GM19452 (cell line): ENCODE data around the gene GPX2.

Experiments used
- ATAC-seq: cut with Tn5 transposase; IDR thresholded peaks from one replicate; pipeline ENCODE4 v1.9.1; 2021; ENCODE audit not compliant: unreplicated experiment

GPX2 gene

DNA sequence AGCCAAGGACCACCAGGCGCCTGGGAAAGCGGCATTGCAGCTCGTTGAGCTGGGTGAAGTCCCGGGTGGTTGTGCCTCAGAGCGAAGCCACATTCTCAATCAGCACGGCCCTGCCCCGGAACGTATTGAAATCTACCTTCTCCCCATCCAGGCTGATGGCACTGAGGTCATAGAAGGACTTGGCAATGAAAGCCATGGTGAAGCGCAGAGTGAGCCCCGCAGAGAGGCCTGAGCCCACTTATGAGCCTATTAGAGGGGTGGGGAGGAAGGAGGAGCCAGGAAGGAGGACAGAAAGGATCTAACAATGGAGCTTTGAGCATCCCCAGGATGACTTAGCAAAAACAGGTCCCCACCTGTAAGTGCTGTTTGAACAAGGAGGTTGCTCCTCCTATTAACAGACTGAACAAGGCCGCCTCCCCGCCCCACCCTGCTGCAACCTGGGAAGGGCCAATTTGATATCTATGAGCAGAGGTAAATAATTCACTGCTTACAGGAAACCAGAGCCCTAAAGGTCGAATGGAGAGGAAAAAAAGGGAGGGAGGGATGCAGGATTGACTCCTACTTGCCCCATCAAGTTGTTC, at the start of gene GPX2:
GPX2 (minus strand) TSS at position 215 of the 581 bp plus-strand sequence; CDS start at position 196, 19 bp downstream.
- ATAC-seq, result no peak

DNA sequence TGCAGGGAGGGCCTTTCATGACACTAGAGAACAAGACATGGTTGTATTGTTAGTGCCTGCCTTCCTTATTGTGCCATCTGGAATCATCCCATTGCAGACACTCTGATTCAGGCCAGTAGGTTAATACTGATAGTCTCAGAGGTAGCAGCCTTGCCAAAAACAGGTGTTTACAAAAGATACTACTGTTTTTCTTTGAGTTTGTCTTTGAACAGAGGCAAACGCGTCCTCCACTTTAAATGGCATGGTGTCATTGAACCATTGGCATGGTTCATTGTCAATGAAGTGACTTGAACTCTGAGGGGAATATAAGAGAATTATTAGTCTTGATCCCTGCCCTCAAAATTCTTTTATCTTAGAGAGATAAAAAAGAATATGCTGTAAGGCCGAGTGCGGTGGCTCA, 48.4 kb upstream of the GPX2 start:
- no peak for ATAC-seq

DNA sequence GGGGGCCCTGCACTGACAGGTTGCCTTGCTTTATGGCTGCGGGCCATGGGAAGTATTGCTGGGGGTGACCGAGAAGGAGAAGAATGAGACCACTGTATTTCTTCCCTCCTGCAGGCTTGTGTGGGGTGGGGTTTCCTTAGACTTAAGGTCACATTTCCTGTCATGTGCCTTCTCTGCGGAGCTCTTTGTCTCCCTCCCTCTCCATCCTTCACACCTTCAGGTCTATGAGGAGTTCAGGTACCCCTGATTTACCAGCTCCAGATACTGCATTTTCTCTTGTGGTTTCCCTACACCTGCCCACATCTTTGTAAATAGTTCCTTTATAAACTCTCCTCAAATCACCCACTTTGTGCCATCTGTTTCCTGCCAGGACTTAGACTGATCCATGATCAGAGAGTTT, 47.8 kb upstream of the GPX2 start:
- no peak for ATAC-seq

DNA sequence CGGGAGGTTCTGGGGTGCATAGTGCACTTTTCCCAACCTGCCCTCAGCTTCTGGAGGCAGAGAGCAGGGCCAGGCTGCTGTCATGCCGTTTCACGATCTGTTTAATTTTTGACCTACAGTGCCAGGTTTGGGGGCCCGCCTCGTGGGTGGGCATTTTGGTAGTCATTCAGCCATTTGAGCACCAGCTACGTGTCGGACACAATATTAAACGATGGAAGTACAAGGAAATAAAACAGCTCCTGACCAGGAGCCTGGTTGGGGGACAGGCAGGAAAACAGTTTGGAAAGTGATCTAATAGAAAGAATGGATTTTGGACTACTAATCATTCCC, 44.9 kb upstream of the GPX2 start:
- ATAC-seq, result no peak

DNA sequence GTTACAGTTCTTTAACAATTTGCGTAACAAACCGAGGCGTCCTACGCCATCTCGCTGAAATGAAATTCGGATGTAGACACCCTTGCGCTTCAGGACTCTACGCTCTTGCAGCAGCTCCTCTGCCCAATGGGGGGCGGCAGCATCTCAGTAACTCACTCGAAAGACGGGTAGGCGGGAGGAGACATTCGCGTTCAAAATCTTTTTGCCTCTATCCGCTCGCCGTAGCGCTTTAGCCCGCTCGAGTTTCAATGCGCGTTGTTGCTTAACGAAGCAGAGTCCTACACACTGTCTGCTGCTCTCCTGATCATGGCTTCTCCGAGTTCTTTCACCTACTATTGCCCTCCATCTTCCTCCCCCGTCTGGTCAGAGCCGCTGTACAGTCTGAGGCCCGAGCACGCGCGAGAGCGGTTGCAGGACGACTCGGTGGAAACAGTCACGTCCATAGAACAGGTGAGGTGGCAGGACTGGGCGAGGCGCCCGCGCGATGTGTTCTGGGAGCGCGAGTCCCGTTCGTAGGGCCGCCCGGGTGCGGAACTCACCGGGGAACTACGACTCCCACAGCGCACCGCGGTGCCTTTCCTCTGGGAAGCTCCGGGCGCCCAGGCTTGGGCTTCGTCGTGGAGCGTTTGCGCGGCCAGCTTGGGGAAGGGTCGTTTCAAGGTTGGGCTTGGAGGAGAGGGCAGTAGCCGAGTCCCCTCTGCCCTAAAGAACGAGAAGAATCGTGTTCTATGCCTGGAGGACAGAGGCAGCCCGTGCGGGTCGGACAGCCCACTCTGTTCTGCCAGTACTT, 44.3 kb upstream of the GPX2 start, which contains the start of gene FNTB:
FNTB (plus strand) TSS at position 248 of the 790 bp plus-strand sequence; CDS start at position 307, 59 bp downstream.
- peak; percentile 96 for ATAC-seq

DNA sequence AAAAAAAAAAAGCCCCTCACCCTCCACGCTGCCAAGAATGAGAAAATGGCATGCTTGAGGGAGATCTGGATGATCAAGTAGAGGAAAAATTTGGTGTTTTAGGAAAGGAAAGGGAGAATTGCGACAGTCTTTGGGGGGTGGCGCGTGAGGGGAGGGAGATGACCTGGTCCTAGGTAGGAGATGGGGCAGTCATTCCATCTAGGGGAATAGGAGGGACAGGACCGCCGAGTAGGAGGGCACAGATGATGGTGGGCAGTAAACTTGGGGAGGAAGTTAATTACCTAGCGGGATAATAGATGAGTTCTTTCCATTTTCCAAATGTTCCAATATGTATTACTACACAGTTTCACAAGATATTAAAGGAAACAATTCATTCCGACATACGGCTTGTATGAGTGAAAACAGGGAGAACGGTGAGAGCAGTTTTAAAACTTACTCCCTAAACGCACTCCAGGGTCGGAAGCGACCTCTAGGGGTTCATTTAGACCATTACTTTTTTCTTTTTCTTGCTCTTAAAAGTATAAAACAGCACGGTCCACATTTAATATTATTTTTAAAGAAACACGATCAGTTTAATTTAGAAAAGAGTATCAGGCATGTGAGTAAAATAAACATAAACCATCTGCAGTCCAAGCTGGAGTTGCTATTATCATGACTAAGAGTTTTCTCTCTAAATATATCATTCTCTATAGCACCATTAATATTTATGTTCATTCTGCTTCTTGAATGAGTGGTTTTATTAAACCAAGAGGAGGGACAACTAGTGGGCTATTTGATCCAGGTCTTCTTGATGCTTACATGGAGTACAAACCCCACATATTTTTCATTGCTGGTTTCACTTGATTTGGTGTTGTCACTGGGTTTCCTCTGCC, 41.1 kb upstream of the GPX2 start:
- no peak for ATAC-seq

DNA sequence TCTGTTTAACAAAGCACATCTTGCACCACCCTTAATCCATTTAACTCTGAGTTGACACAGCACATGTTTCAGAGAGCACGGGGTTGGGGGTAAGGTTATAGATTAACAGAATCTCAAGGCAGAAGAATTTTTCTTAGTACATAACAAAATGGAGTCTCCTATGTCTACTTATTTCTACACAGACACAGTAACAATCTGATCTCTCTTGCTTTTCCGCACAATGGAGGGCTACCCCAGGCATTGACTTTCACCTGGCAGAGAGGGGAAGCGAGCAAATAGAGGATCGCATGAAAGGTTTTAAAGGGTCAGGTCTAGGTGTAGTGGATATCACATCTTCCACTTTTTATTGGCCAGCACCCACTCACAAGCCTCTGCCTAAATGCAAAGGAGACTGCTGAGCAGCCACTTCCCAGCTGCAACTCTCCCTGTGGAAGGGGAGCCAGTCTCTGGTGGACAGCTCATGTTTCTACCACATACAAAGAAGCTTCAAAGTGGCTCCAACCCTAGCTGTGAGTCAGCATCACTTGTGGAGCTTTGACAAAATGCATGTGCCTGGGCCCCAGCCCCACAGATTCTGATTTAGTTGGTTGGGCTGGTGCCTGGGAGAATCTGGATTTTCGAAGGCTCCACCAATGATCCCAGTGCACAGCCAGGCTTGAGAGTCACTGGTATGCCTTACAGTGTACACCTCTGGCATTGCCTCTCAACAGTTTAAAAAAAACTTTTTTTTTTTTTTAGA, 37.0 kb upstream of the GPX2 start:
- ATAC-seq, result no peak

DNA sequence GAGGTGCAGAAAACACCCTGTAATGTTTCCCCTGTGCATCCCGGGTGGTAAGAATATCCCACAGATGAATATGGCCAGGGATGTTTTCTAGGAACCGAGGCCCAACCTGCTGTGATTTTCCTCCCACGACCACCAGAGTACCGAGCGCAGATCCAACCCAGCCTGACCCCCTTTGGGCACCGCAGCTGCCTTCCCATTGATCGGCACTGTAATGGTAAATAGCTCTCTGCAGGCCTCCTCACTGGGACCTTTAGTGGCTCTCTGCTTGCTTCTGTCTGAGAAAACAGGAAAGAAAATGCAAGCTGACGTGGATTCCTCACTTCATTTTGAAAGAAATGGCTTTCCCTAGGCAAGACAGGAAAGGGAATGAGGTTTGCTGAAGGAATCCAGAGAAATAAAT, 32.0 kb upstream of the GPX2 start:
- no peak for ATAC-seq

DNA sequence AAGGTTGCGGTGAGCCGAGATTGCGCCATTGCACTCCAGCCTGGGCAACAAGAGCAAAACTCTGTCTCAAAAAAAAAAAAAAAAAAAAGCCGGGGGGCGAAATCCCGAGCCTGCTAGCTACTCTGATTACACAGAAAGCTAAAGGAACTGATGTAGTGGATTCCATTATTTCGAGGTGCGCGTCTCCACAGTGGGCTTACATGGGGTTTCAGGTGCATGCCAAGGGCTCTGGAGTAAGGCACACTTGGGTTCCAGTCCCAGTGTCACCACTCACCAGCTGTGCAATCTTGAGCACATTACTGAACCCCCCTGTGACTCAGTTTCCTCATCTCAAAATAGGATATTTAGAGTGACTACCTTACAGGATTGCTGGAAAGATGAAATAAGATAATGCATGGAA, 31.3 kb upstream of the GPX2 start:
- no peak for ATAC-seq

DNA sequence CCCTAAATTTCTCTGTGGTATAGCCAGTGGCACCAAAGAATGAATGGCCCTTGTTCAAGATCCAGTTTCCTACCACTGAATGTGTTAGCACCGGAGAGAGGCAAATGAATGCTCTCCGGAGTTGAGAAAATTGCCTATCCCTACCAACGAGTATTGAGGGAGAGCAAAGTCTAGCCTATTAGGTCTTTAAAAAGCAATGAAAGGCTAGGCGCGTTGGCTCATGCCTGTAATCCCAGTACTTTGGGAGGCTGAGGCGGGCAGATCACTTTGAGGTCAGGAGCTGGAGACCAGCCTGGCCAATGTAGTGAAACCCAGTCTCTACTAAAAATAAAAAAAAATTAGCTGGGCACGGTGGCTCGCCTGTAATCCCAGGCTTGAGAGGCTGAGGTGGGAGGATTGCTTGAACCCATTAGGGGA, 30.5 kb upstream of the GPX2 start:
- no peak for ATAC-seq

DNA sequence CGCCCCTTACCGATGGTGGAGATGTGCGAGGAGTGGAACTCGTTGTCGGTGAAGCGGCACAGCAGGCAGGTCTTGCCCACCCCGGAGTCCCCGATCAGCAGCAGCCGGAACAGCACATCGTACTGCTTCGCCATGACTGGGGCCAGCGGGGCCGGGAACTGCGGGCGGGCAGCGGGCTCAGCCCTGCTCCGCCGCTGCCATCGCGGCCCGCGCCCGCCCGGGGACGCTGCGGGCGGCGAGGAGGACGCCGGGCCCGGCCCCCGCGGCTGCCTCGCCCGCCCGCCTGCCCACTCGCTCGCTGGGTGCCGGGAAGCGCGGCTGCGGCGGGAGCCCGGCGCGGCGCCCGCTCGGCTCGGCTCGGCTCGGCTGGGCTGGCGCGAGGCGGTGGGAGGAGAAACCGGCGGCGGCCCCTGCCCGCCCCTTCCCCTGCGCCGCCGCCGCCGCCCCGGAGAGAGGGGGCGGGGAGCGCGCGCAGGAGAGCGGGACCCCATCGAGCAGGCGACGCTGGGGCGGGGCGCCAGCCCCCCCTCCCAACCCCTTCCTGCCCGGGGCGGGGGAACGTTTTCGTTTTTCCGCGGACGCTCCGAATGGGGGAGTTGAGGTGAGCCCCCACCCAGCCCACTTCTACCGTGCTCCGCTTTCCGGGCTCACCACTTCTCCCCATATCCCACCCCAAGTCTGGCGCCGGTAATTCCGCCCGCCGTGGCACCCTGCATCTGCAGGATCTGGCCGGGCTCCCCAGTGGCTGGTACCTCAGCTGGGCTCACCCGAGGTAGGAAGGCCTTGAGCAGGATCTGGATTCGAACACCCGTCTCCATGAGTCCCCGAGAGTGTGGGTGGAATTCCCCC, 29.6 kb upstream of the GPX2 start, which contains the start of gene RAB15:
RAB15 (minus strand) TSS at position 394 of the 849 bp plus-strand sequence; CDS start at position 134, 260 bp downstream.
- no peak for ATAC-seq

DNA sequence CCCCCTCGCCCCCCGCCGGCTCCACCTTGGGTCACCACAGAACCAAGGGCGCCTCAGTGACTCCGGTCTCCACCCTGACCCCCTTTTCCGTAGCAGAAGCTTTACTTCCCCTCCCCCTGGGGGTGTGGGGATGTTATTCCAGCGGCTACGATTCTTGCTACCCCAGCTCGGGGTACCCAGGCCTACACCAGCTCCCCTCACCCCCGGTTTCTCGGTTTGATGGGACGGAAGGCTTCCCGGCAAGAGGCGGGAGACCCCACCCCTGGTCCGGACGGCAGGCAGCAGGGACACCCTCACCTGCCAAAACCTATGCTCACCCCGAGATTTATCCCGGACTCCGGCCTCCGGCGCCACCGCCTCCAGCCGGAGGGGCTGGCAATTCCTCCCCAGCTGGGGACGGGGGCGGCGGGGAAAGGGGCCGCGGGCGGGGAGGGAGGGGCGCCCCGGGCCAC, 29.0 kb upstream of the GPX2 start:
- no peak for ATAC-seq

DNA sequence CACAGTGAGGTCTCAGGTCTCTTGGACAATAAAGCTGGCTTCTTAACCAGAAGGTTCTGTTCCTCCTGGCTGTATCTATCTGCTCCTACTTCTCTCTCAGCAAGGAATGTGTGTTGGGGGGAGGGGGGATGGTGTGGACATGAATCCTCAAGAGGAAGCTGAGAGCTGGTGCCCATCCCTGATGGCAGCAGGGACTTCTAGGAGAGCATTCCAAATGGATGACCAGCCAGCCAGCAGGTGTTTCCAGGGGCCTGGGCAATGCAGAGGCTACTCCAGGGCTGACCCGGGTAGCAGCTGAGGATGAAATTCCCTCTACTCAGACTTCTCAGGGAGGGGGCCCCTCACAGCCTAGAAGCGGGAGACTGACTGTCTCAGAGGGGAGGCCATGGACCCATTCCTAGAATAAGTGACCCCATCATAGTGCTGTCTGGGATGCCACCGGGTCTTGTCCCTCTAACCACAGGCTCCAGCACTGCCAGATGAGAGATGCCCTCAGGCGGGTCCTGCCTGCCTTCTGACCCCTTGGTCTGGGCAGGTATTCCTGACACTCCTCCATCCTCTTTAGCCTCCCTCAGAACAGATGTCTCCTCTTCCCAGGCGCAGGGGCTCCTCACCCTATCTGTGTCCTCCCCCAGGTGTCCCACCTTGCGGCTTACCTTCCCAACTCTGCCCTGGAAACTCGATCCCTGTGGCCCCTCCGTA, 28.4 kb upstream of the GPX2 start:
- no peak for ATAC-seq

DNA sequence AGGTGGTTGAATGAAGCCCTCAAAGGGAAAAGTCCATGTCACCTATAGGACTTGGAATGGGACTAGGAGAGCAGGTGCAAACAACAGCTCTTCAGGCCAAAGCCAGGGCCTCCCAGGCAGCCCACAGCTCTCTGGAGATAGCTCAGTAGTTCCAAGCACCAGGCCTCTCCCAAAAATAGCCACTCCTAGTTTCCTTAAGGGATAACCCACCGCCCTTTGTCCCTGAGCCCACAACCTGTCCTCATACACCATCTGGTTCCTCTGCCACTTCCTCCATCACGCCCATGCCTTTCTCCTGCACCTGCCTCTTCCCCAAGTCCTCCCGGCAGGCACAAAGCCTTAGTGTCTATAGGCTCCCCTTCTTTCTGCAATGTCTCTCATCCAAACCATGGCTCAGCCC, 27.5 kb upstream of the GPX2 start:
- ATAC-seq, result no peak

DNA sequence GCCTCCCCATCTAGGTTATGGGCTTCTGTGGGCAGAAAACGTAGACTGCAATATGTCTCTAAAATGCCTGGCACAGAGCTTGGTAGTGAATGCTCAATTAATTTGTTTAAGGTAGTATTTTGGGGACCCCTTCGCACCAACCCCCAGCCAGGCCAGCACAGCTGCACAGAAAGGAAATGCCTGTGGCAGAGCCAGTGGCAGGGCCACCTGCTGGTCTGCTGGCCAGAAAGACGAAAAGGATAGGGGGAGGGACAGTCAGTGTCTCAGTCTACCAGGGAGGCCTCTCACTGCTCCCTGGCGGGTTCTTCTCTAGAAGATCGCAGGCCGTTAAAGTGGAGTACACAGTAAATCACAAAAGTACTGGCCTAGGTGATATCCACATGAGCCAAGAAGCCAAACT, 26.1 kb upstream of the GPX2 start:
- ATAC-seq, result no peak

DNA sequence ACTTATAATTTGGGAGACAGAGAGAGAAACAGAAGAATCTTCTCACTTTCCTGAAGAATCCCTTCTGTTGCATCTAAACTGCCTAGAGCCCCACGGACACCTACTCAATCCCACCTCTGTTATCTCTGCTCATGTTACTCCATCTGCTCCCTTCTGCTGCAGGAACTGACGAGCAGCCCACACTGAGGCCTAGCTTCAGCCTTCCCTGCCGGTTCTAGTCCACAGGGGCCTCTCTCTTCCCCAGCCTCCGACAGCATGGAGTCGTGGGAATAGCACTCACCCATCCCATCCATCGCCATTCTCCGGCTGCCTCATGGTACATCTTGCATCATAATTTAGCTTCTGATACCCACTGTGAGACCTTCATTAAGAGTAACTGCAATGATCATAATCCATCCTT, 25.6 kb upstream of the GPX2 start:
- ATAC-seq, result no peak

DNA sequence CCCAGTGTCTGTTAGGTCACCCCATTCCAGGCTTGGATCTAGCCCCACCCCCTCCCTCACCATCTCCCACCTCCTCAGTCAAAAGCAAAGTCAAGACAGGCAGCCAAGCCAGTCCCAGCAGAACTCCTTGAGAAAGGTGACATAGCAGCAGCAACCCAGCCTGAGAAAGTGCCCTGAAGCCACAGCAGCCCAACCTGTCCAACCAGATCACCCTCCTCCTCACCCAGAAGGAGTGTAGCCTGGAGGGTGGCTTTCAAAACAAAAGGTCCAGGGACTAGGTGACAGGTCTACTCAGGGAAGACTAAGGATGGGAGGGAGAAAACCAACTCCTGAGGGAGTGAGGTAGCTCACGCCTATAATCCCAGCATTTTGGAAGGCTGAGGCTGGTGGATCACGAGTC, 24.4 kb upstream of the GPX2 start:
- no peak for ATAC-seq

DNA sequence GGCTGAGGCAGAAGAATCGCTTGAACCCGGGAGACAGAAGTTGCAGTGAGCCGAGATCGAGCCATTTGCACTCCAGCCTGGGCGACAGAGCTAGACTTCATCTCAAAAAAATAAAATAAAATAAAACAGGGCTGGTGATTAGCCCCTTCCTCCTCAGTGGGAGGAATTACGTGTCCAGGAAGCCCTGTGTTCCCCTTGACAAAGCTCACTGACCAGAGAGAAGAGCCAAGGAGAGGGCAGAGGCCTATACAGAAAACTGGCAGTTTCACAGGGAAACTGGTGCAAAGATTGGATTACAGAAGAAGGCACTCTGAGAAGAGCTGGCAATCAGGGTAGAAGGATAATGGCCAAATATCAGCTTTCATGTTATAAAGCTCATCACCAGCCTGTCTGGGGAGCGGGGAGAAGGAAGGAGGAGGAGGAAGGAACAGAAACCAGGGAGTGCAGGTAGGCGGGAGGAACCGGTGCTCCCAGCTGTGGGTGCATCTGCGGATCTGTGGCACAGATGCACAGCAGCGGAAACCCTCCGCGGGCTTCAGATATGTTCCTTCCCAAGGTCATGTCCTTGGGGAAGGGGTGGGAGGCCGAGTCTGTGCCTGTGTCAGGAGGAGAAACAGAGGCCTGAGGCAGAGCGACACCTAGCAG, 22.9 kb upstream of the GPX2 start:
- no peak for ATAC-seq

DNA sequence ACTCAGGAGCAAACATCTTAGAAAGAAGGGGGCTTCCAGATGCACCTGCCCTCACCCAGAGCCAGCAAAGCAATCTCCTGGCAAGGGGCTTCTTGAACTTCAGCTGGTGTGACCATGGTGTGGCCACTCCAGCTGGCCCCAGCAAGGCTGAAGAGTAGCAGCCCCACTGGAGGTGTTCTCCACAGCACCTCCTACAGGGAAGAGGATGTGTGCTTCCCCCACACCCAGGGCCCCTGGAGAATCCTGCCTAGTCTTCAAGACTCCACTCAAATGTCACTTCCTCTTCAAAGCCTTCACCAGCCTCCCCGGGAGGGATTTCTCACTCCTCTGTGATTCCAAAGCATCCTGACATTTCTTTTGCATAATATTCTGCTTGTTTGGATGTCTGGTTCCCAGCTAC, 21.1 kb upstream of the GPX2 start:
- no peak for ATAC-seq
